Stimulated activated CD4-positive, alpha-beta T cell treated with anti-CD3 and anti-CD28 coated beads, Interleukin-2, amount 100 ng/mL, for 4 hours (primary cell): ENCODE results near the gene DHX34.
"Not testable (repeated sequence)": the region's sequence is repeated elsewhere in the genome, so short reads cannot be mapped to it uniquely, and the experiment has no call there.

Experiments used
- DNase-seq: peaks from one replicate; pipeline ENCODE4 v3.0.0-alpha.2; 2020; ENCODE audit warnings: low read depth

DHX34 gene

DNA sequence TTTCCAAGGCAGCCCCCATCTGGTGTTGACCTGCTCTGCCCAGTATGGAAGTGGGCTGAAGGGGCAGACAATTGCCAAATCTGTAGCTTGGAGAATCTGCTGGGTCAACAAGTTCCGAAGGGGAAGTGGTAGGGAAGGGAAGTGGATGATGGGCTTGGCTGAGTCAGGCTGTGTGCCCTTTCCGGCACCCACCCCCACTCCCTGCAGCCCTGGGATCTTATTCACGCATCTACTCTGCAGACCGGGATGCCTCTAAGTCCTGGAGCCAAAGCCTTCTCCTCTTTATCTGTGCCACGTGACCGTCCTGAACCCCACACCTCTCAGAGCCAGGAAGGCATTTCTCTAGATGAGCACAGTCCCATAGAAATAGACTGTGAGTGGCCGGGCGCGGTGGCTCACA lies 24.6 kb upstream of the DHX34 start:
- no peak for DNase-seq

DNA sequence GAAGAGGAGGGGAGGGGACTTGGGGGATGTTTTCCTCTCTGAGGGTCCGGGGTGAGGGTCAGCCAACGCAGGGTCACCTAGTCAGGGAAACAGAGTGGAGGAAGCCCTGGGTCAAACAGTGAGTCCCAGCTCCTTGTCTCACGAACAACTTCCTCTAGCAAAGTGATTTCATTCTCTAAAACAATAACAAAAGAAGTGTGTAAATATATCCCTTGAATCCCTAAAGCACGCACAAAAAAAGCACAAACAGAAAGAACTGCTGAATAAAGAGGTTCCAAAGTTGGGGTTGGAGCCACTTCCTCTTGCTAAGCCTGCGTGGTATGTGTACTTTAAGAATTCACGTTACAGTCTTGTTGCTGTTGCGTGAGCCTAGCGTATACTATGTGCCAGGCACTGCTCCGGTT lies 18.6 kb upstream of the DHX34 start:
- no peak for DNase-seq

DNA sequence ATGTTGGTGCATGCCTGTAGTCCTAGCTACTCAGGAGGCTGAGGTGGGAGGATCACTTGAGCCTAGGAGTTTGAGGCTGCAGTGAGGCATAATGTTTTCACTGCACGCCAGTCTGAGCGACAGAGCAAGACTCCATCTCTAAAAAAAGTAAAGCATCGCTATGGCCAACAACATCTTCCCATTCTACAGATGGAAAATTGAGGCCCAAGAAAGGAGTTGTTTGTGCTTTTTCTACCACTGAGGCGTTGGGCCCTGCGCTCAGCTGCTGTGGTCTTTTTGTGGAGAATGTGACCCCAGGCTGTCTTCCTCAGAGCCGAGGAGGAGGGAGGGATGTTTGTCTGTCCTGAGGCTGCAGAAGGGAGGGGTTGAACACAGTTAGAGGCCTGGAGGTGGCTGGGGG lies 17.6 kb upstream of the DHX34 start:
- no peak for DNase-seq

DNA sequence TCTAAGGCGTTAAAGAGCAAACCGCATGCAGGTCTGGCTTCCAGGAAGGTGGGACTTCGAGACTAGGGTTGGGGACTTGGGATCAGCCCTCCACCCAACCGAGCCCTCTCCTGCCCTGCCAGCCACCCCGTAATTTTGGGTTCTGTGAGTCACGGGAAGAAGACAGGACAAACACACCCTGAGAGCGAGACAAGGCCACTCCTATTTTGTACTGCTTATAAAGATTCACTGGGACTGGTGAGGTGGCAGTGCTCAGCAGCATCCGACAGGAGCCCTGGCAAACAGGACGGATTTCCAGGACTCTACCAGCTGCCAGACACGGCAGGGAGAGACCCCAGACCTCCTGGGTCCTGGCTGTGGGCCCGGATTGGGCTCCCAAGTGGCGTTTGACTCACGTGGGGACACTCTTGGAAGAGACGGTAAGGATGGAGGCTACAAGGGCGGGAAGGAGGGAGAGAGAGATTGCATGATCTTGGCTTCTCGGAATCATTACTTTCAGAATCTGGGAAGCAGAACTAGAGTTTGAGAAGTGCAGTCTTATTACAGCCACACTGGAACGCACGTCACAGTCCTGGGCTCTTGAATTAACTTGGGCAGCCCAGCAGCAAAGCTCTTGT lies 17.1 kb upstream of the DHX34 start, which contains the start of gene C5AR2:
Gene C5AR2, plus strand, starts transcription at position 245 of the 617 bp plus-strand sequence. CDS start 8,625 bp downstream, outside the sequence.
- no peak for DNase-seq

DNA sequence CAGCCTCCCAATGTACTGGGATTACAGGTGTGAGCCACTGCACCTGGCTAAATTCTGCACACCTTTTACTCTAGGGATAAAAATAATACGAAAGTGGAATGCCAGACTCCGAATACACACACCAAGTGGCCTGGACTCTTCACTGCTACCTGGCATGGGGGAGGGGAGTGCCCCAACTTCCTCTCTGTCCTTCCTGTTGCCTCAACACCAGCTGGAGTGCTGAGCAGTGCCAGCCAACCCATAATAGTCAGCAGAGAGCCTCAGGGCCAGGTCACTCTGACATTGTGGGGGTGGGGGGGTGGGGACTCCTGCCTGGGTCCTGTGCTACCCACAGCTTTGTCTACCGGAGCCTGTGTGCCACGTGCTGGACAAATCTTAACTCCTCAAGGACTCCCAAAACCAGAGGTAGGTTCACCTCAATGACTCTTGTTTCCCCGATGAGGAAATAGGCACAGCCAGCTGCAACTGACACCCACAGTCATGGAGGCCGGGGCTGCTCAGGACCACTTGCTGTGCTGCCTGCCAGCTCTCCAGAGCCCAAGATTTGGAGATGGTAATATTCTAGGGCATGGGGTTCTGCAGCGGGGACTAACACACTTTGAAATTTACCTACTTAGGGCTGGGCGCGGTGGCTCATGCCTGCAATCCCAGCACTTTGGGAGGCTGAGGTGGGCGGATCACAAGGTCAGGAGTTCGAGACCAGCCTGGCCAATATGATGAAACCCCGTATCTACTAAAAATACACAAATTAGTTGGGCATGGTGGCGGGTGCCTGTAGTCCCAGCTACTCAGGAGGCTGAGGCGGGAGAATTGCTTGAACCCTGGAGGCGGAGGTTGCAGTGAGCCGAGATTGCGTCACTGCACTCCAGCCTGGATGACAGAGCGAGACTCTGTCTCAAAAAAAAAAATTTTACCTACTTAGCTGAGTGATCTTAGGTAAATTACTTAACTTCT lies 12.1 kb upstream of the DHX34 start:
- not testable (repeated sequence) for DNase-seq

DNA sequence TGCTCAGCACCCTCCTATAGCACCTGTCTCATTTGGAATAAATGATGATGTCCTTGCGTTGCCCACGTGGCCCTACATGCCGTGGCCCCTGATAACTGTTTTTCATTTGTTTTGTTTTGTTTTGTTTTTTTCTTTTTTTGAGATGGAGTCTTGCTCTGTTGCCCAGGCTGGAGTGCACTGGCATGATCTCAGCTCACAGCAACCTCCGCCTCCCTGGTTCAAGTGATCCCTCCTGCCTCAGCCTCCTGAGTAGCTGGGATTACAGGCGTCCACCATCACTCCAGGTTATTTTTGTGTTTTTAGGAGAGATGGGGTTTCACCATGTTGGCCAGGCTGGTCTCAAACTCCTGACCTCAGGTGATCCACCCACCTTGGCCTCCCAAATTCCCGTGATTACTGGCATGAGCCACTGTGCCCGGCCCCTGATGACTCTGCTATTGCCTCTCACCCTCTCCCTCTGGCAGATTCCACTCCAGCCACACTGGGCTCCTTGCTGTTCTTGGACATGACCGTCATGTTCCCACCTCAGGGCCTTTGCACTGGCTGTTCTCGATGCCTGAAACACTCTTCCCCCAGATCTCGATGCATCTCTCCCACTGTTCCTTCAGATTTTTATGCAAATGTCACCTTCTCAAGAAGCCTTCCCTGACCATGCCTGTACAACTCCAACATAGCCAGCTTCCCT lies 9.8 kb upstream of the DHX34 start:
- no peak for DNase-seq

DNA sequence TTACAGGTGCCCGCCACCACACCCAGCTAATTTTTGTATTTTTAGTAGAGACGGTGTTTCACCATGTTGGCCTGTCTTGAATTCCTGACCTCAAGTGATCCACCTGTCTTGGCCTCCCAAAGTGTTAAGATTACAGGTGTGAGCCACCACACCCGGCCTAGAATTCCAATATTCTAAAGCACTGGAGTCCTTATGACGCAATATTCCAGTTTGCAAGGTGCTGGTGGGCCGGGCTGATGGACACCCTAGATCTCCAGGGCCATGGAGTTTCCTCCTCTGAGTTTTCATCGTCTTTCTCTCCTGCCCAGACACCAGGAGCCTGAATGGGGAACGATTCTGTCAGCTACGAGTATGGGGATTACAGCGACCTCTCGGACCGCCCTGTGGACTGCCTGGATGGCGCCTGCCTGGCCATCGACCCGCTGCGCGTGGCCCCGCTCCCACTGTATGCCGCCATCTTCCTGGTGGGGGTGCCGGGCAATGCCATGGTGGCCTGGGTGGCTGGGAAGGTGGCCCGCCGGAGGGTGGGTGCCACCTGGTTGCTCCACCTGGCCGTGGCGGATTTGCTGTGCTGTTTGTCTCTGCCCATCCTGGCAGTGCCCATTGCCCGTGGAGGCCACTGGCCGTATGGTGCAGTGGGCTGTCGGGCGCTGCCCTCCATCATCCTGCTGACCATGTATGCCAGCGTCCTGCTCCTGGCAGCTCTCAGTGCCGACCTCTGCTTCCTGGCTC lies 8.5 kb upstream of the DHX34 start:
- DNase-seq, result no peak

DNA sequence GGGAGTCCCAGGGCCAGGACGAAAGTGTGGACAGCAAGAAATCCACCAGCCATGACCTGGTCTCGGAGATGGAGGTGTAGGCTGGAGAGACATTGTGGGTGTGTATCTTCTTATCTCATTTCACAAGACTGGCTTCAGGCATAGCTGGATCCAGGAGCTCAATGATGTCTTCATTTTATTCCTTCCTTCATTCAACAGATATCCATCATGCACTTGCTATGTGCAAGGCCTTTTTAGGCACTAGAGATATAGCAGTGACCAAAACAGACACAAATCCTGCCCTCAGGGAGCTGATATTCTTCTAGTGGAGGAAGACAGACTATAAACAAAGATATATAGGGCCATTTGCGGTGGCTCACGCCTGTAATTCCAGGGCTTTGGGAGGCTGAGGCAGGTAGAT lies 7.4 kb upstream of the DHX34 start:
- no peak for DNase-seq

DNA sequence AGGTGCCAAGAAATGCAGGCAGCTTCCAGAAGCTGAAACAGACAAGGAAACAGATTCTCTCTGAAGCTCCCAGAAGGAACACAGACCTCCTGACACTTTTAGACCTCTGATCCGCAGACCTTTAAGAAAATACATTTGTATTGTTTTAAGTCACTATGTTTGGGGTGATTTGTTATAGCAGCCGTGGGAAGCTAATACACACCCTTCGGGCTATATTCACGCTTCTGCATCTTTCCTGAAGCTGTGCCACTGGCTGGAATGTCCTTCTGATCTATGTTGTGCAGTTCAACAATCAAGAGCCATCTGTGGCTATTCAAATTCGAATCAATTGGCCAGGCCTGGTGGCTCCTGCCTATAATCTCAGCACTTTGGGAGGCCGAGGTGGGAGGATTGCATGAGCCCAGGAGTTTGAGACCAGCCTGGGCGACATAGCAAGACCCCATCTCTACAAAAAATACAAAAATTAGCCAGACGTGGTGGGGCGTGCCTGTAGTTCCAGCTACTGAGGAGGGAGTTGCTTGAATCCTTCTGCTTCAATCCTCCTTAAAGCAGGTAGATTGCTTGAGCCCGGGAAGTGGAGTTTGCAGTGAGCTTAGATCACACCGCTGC lies 5.8 kb upstream of the DHX34 start:
- no peak for DNase-seq

DNA sequence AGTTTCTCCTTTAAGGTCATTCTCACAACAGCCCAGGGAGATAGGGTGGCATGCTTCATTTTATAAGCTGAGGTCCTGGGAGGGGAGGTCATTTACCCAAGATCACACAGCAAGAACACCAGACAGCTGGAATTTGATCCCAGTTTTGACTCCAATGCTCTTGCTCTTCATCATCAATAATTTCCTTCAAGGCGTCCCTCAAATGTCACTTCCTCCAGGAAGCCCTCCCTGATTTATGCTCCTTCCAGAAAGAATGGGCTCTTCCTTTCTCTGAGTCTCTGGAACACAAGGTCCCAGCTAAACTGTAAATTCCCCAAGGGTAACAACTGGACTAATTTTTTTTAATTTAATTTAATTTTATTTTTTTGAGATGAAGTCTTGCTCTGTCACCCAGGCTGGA lies 4.7 kb upstream of the DHX34 start:
- no peak for DNase-seq

DNA sequence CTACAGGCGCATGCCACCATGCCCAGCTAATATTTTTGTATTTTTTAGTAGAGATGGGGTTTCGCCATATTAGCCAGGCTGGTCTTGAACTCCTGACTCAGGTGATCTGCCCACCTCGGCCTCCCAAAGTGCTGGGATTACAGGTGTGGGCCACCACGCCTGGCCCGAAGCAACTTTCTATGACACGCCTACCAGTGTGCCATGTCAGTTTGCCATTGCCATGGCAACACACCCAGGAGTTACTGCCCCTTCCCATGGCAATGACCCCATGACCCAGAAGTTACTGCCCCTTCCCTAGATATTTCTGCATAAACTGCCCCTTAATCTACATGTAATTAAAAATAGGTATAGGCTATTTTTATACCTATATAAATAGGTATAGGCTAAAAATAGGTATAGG lies 3.1 kb upstream of the DHX34 start:
- DNase-seq, result not testable (repeated sequence)

DNA sequence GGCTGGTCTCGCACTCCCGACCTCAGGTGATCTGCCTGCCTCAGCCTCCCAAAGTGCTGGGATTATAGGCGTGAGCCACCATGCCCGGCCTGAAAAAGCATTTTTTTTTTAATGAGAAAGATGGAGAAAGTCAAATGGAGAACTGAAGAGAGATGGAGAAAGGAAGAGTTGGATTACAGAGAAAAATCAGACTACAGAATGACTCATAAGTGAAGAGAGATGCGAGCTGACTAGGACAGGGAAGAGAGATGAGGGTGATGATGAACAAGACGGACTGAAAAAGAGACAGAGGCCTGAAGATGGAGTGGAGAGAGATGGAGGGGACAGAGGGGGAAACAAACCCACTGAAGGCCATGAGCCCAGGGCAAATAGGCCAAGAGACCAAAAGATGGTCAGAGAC lies 1.5 kb downstream of the DHX34 start:
- no peak for DNase-seq

DNA sequence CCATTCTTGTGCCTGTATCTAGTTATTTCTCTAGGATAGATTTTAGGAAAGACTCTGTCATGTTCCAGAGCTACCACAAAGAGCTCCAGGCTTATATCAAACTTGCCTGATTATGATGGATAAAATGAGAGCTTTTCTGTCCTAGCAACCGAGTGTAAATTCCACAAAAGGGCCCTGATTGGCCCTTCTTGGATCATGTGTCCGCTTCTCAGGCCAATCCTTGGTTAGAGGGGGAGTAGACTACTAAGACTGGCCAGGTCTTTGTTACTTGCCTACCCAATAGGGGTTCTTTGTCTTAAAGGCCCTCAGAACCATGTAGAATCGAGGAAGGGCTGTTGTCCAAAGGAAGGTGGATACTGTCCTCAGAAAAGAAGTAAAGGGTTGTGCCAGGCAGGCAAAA lies 2.4 kb downstream of the DHX34 start:
- no peak for DNase-seq

DNA sequence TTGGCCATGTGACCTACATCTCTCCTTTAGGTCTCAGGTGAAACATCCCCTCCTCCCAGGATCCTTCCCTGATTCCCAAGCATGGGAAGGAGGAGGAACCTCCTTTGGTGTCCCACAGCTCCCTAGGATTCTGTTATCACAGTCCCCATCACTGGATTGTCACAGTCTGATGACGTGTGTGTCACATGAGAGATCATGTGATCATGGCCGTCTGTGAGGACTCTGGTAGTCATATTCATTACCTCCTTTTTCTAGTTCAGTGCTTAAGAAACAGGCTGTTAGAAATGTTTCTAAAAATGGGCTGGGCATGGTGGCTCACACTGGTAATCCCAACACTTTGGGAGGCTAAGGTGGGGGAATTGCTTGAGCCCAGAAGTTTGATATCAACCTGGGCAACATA lies 3.0 kb downstream of the DHX34 start:
- no peak for DNase-seq

DNA sequence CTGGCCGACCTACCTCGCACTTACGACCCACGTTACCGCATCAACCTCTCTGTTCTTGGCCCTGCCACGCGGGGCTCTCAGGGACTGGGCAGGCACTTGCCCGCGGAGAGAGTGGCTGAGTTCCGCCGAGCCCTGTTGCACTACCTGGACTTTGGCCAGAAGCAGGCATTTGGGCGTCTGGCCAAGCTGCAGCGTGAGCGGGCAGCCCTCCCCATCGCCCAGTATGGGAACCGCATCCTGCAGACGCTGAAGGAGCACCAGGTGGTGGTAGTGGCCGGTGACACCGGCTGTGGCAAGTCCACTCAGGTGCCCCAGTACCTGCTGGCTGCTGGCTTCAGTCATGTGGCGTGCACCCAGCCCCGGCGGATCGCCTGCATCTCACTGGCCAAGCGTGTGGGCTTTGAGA lies 4.2 kb downstream of the DHX34 start:
- DNase-seq, result no peak

DNA sequence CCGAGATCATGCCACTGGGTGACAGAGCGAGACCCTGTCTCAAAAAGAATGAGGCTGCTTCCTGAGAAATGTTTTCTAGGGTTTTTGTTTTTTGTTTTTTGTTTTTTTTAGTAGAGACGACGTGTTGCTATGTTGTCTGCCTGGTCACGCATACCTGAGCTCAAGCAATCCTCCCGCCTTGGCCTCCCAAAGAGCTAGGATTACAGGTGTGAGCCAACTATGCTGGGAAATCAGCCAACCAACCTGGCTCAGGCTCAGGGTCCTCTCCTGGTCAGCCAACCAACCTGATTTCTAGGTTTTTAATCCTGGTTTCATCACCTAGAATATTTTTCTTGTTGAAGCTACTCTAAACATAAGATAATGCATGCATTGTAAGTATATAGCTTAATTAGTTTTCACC lies 7.8 kb downstream of the DHX34 start:
- DNase-seq, result no peak

DNA sequence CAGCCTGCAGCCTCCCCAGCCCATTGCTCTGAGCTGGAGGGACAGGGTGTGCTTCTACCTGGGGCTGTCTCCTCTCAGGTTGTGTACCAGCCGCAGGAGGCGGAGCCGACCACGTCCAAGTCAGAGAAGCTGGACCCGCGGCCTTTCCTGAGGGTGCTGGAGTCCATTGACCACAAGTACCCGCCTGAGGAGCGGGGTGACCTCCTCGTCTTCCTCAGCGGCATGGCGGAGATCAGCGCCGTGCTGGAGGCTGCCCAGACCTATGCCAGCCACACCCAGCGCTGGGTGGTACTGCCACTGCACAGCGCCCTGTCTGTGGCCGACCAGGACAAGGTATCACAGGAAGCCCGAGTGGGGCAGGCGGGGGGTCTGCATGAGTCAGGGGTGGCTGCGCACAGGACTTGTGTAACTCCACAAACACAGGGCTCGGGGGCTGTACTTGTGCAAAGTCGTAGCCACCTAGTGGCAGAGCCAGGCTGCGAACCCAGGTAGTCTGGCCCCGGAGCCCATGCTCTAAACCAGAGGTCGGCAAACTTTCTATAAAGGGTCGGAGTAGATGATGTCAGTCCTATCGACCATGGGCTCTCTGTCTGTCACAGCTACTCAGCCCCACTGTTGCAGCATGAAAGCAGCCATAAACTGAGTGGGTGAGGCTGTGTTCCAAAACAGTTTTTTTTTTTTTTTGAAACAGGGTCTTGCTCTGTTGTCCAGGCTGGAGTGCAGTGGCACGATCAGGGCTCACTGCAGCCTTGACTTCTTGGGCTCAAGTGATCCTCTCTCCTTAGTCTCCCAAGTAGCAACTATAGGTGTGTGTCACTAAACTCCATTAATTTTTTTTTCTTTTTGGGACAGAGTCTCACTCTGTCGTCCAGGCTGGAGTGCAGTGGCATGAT lies 8.9 kb downstream of the DHX34 start:
- DNase-seq, result no peak

DNA sequence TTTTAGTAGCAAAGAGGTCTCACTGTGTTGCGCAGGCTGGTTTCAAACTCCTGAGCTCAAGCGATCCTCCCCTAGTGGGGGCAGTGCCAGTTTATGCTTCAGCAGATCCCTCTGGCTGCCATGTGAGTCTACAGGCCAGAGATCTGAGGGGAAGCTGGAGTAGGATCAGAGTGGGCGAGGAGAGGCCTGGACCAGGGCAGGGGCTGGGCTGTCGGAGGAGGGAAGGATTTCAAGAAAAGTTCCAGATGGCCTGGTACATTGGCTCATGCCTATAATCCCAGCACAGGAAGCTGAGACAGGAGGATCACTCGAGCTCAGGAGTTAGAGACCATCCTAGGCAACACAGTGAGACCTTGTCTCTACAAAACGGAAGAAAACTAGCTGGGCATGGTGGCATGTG lies 9.8 kb downstream of the DHX34 start:
- DNase-seq, result no peak

DNA sequence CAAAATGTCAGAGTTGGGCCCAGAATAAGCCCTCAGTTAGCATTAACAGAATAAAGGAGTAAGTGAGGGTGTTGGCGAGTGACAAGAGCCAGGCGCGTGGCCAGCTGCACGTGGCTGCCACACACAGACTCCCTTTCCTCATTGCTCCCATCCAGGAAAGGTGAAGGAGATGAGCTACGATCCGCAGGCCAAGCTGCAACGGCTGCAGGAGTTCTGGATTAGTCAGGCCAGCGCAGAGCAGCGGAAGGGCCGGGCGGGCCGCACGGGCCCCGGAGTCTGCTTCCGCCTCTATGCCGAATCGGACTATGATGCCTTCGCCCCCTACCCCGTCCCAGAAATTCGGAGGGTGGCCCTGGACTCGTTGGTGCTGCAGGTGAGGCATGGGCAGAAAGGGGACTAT lies 13.2 kb downstream of the DHX34 start:
- DNase-seq, result no peak

DNA sequence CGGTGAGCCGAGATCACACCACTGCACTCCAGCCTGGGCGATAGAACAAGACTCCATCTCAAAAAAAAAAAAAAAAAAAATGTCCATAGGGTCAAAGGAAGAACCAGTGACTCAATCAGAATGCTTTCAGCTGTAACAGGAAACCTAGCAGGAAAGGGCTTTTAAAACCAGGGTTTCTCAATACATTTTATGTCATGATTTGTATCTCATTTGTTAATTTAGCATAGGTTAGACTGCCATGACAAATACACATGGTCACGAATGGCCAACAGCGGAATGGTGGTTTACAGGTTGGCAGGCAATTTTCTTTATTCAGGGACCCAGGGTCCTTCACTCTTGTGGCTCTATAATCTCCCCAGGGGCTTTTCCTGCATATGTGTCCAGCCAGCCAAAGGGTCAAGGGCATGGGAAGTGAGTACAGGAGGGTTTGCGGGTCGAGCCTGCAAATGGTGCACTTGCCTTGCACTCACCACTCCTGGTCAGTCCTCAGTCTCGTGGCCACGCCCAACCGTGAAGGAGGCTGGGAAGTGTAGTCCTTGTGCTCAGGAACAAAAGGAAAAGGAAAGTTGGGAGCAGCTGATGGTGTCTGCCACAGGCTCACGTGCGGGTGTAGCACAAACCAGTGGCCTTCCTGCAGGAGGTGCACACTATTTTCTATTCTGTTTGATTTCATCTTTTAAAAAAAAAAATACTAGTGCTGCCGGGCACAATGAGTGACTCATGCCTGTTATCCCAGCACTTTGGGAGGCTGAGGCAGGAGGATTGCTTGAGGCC lies 14.8 kb downstream of the DHX34 start:
- no peak for DNase-seq
